ENCODE data around the gene CERS6. TPM values are rescaled to one million over a fixed set of nuclear protein-coding genes. Genes with fewer than 3 reads are reported as not detected.

Gene CERS6
- total and polyA plus RNA-seq, 10 of the 15 experiments (the other 5 are each of a cell fraction or from before 2014, with no cell fraction given), result 1.3 to 20.4 (median 14.1) TPM

DNA sequence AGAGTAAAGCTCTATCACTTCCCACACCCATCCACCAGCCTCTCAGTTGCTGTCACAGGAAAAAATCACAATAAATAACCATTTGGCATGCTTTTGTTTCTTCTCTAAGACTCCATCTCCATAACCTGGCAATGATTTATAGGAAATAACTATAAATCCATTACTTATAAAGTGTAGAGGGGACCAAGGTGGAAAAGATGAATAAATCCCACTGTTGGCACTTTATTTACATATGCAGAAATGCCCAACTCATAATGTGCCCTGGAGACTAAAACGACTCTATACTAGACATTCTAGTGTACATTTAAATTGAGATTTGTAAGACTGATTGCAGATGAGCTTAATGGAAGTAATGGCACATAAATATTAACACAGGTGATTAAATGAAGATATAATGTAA, 338.9 kb downstream of the CERS6 start:
- no TSS peak for BruUV-seq (replicated peaks)
- in situ Hi-C loops (cut with MboI) (no loop called here), intact Hi-C loops (cut with micrococcal nuclease; ENCODE audit: unreplicated experiment) (no loop called here)
- Histone ChIP-seq H4K20me1 (ENCODE audit: control insufficient read depth, insufficient read depth) (no peaks in the 10 kb centered on the region), H3K9ac (ENCODE audit: control insufficient read depth, insufficient read depth, low read length) (no peak overlapping the region), H3K4me1 (ENCODE audit: control insufficient read depth, insufficient read depth, low read length) (no peaks in the 10 kb centered on the region), H3K4me2 (ENCODE audit: control insufficient read depth, insufficient read depth) (no peak overlapping the region), H3K27ac (ENCODE audit: control insufficient read depth, insufficient read depth) (no peak overlapping the region), H3K36me3 (ENCODE audit: control insufficient read depth in 2 of 2, insufficient read depth in 2 of 2, low read length in 1 of 2) (no peaks in the 10 kb centered on the region), H3K4me3 (no peak overlapping the region), H3K79me2 (ENCODE audit: control insufficient read depth, insufficient read depth, low read length) (no peaks in the 10 kb centered on the region), H3K27me3 (replicated peaks in 1 of 2; ENCODE audit: control insufficient read depth in 2 of 2, insufficient read depth in 2 of 2, low read length in 1 of 2) (no peaks in the 10 kb centered on the region; a peak in 1 of 4 replicates), H2AFZ (ENCODE audit: control insufficient read depth, low read depth, low read length) (no peak overlapping the region), H3K9me3 (replicated peaks; ENCODE audit: control insufficient read depth, insufficient read depth, low read length) (no peaks in the 10 kb centered on the region; the same call in 2 of the 3 replicates)
- ATAC-seq, result no peak
- TF ChIP-seq, protein P1, sequence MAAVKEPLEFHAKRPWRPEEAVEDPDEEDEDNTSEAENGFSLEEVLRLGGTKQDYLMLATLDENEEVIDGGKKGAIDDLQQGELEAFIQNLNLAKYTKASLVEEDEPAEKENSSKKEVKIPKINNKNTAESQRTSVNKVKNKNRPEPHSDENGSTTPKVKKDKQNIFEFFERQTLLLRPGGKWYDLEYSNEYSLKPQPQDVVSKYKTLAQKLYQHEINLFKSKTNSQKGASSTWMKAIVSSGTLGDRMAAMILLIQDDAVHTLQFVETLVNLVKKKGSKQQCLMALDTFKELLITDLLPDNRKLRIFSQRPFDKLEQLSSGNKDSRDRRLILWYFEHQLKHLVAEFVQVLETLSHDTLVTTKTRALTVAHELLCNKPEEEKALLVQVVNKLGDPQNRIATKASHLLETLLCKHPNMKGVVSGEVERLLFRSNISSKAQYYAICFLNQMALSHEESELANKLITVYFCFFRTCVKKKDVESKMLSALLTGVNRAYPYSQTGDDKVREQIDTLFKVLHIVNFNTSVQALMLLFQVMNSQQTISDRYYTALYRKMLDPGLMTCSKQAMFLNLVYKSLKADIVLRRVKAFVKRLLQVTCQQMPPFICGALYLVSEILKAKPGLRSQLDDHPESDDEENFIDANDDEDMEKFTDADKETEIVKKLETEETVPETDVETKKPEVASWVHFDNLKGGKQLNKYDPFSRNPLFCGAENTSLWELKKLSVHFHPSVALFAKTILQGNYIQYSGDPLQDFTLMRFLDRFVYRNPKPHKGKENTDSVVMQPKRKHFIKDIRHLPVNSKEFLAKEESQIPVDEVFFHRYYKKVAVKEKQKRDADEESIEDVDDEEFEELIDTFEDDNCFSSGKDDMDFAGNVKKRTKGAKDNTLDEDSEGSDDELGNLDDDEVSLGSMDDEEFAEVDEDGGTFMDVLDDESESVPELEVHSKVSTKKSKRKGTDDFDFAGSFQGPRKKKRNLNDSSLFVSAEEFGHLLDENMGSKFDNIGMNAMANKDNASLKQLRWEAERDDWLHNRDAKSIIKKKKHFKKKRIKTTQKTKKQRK (IDR thresholded peaks at IDR 0.05; ENCODE audit: low read depth, low read length), result no peak
- no peak for TF ChIP-seq SUZ12 (IDR thresholded peaks at IDR 0.05; ENCODE audit: unreplicated experiment)
- RAD21 ChIA-PET (ENCODE audit: unreplicated experiment), result no interaction called here
- DNase-seq (ENCODE audit: low read depth, low spot score), result no peak
- CTCF ChIA-PET, result no interaction called here
- WGBS (ENCODE audit: insufficient coverage, insufficient replicate concordance, low lambda C conversion rate, missing lambda C conversion rate), result 0% methylated on average over 1 of the region's 1 CpG
- SMC1A ChIA-PET (ENCODE audit: uncharacterized antibody, unreplicated experiment), result no interaction called here
- FAIRE-seq, result no peak
- POLR2A ChIA-PET, result no interaction called here

DNA sequence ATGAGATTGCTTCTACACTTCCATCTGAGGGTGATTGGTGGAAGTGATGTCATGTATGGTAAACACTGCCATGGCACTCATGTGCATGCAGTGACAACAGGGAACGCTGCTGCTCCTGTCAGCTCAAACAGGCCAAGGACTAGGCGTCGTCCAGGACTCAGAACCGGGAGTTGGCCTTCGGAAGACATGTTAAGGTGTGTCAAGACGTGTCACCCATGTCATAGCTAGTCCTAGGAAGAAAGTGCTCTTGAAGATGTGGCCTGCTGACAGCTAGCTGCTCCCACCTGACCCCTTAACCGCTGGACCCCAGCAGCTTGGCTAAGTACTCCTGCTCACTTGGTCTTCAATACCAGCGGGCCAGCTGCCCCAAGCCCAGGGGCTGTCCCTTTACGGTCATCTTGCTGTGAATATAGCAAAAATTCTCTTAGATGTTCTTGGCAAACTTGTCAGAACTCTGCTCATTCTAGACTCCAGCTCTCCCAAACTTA, 340.1 kb downstream of the CERS6 start:
- no peak for ATAC-seq
- Histone ChIP-seq H3K4me3 (no peak overlapping the region), H4K20me1 (ENCODE audit: control insufficient read depth, insufficient read depth) (no peaks in the 10 kb centered on the region), H3K79me2 (ENCODE audit: control insufficient read depth, insufficient read depth, low read length) (no peaks in the 10 kb centered on the region), H3K4me1 (ENCODE audit: control insufficient read depth, insufficient read depth, low read length) (no peaks in the 10 kb centered on the region), H3K27me3 (replicated peaks in 1 of 2; ENCODE audit: control insufficient read depth in 2 of 2, insufficient read depth in 2 of 2, low read length in 1 of 2) (no peaks in the 10 kb centered on the region; a peak in 1 of 4 replicates), H3K4me2 (ENCODE audit: control insufficient read depth, insufficient read depth) (no peak overlapping the region), H3K9ac (ENCODE audit: control insufficient read depth, insufficient read depth, low read length) (no peak overlapping the region), H3K27ac (ENCODE audit: control insufficient read depth, insufficient read depth) (no peak overlapping the region), H2AFZ (ENCODE audit: control insufficient read depth, low read depth, low read length) (no peak overlapping the region), H3K36me3 (ENCODE audit: control insufficient read depth in 2 of 2, insufficient read depth in 2 of 2, low read length in 1 of 2) (no peaks in the 10 kb centered on the region), H3K9me3 (replicated peaks; ENCODE audit: control insufficient read depth, insufficient read depth, low read length) (no peaks in the 10 kb centered on the region)
- RAD21 ChIA-PET (ENCODE audit: unreplicated experiment), result no interaction called here
- no TSS peak for BruUV-seq (replicated peaks)
- in situ Hi-C loops (cut with MboI), result no loop called here
- intact Hi-C loops (cut with micrococcal nuclease; ENCODE audit: unreplicated experiment), result no loop called here
- 29% methylated on average over 9 of the region's 9 CpGs for WGBS (ENCODE audit: insufficient coverage, insufficient replicate concordance, low lambda C conversion rate, missing lambda C conversion rate)
- DNase-seq (ENCODE audit: low read depth, low spot score), result no peak
- CTCF ChIA-PET, result interaction anchor here (0.8 kb wide), 1 partner anchor 11 kb away, joined by 3 read pairs; no protein-coding TSS in a partner anchor
- POLR2A ChIA-PET, result no interaction called here
- FAIRE-seq, result no peak
- SMC1A ChIA-PET (ENCODE audit: uncharacterized antibody, unreplicated experiment), result interaction anchor here (1.2 kb wide), 1 partner anchor 35 kb away, joined by 3 read pairs; no protein-coding TSS in a partner anchor
- TF ChIP-seq ZNF24 (IDR thresholded peaks at IDR 0.05) (no peak), NBN (IDR thresholded peaks at IDR 0.05) (no peak), RB1 (IDR thresholded peaks at IDR 0.05; ENCODE audit: borderline replicate concordance) (no peak), TCF3 (IDR thresholded peaks at IDR 0.05; ENCODE audit: borderline replicate concordance, insufficient read depth, low read depth, low read length) (no peak), HDGF (IDR thresholded peaks at IDR 0.05) (no peak), NR2C1 (IDR thresholded peaks at IDR 0.05) (no peak), CREM (IDR thresholded peaks at IDR 0.05; ENCODE audit: low read depth) (no peak), SP1 (IDR thresholded peaks at IDR 0.05; ENCODE audit: low read depth, low read length) (no peak)
- TF ChIP-seq, protein P2, sequence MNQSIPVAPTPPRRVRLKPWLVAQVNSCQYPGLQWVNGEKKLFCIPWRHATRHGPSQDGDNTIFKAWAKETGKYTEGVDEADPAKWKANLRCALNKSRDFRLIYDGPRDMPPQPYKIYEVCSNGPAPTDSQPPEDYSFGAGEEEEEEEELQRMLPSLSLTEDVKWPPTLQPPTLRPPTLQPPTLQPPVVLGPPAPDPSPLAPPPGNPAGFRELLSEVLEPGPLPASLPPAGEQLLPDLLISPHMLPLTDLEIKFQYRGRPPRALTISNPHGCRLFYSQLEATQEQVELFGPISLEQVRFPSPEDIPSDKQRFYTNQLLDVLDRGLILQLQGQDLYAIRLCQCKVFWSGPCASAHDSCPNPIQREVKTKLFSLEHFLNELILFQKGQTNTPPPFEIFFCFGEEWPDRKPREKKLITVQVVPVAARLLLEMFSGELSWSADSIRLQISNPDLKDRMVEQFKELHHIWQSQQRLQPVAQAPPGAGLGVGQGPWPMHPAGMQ (IDR thresholded peaks at IDR 0.05; ENCODE audit: borderline replicate concordance), result no peak

Data from GM12878 (cell line).